ENCODE data around the gene BICRA. TPM values are rescaled to one million over a fixed set of nuclear protein-coding genes. Genes with fewer than 3 reads are reported as not detected.

Gene BICRA
- total and polyA plus RNA-seq, 2 of the 4 experiments (the other 2 are of a cell fraction): 1.8 to 3.5 TPM

- CTCF ChIA-PET: interaction anchor here (0.6 to 1.7 kb wide), 2 partner anchors 12 to 261 kb away, joined by 3 to 6 read pairs; no protein-coding TSS in a partner anchor
- H3K23ac ChIP-seq (ENCODE audit: low read depth, low read length): no peak overlapping the region
- no peak for TF ChIP-seq CHD1 (IDR thresholded peaks at IDR 0.05; ENCODE audit: low read depth, low read length)
- peak; percentile 99 for TF ChIP-seq CTCF (conservative IDR thresholded peaks at IDR 0.05; ENCODE audit: low read depth, low read length)
- peak; percentile 97 for TF ChIP-seq SMC3 (IDR thresholded peaks at IDR 0.05; ENCODE audit: low read depth, low read length)
- TF ChIP-seq, protein P1, sequence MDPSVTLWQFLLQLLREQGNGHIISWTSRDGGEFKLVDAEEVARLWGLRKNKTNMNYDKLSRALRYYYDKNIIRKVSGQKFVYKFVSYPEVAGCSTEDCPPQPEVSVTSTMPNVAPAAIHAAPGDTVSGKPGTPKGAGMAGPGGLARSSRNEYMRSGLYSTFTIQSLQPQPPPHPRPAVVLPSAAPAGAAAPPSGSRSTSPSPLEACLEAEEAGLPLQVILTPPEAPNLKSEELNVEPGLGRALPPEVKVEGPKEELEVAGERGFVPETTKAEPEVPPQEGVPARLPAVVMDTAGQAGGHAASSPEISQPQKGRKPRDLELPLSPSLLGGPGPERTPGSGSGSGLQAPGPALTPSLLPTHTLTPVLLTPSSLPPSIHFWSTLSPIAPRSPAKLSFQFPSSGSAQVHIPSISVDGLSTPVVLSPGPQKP (IDR thresholded peaks at IDR 0.05; ENCODE audit: borderline replicate concordance, low read depth, low read length): no peak
- peak; percentile 78 for TF ChIP-seq MAZ (IDR thresholded peaks at IDR 0.05; ENCODE audit: borderline replicate concordance, low read depth, low read length)
- TF ChIP-seq RFX5 (IDR thresholded peaks at IDR 0.05; ENCODE audit: low read depth, low read length): no peak
- TF ChIP-seq MXI1 (IDR thresholded peaks at IDR 0.05; ENCODE audit: borderline replicate concordance, low read depth, low read length): no peak
- TF ChIP-seq POLR2A (IDR thresholded peaks at IDR 0.05; ENCODE audit: low read depth, low read length): 0 out of 2 replicates have a peak, but pooled peaks have one; percentile 48
- no peak for TF ChIP-seq NFE2L2 (IDR thresholded peaks at IDR 0.05; ENCODE audit: low read depth, low read length)
- no peak for TF ChIP-seq USF2 (IDR thresholded peaks at IDR 0.05; ENCODE audit: low read depth, low read length)
- peak; percentile 55; the same call in 1 of the 2 replicates for TF ChIP-seq BHLHE40 (IDR thresholded peaks at IDR 0.05; ENCODE audit: low read depth, low read length)
- peak; percentile 100 for TF ChIP-seq RAD21 (IDR thresholded peaks at IDR 0.05; ENCODE audit: low read length)
- TF ChIP-seq MAFK (IDR thresholded peaks at IDR 0.05; ENCODE audit: low read depth, low read length): no peak
Measured at GRCh38 chr19:47697863-47698609, 89.1 kb downstream of the BICRA start.

More at GRCh38 chr19:47697863-47698609, 89.1 kb downstream of the BICRA start:
- H3K79me1 ChIP-seq (ENCODE audit: low read depth in 1 of 2, low read length in 2 of 2): peaks cover 0 to 27% of the 10 kb centered on the region in 2 experiments; a peak in 2 of 4 replicates
- H2AFZ ChIP-seq (replicated peaks; ENCODE audit: low read length, poor library complexity): peak overlapping the region; percentile 80
- H3K36me3 ChIP-seq (ENCODE audit: control insufficient read depth, insufficient read depth, low read length): peaks cover 46% of the 10 kb centered on the region
- no peak overlapping the region for H4K5ac ChIP-seq (ENCODE audit: low read depth, low read length)
- peak; percentile 97 for ATAC-seq (ENCODE audit: low read depth)
- no peak overlapping the region for H3K56ac ChIP-seq (ENCODE audit: extremely low read depth, insufficient read depth, low read length)
- H3K4me1 ChIP-seq (ENCODE audit: control insufficient read depth, insufficient read depth, low read length): no peaks in the 10 kb centered on the region
- POLR2A ChIA-PET (ENCODE audit: unreplicated experiment): interaction anchor here (0.6 kb wide), 1 partner anchor 182 kb away, joined by 3 read pairs; no protein-coding TSS in a partner anchor
- H4K20me1 ChIP-seq (ENCODE audit: insufficient read depth, low read length): peaks cover 34% of the 10 kb centered on the region
- no peak overlapping the region; the same call in 1 of the 2 replicates for H2BK20ac ChIP-seq (ENCODE audit: low read depth, low read length)
- H2BK120ac ChIP-seq (ENCODE audit: low read depth, low read length): 0 out of 2 replicates have a peak overlapping the region, but pooled peaks have one; percentile 14
- H4K91ac ChIP-seq (ENCODE audit: insufficient read depth, low read depth, low read length): no peak overlapping the region; the same call in 1 of the 2 replicates
- H3K4me3 ChIP-seq (ENCODE audit: insufficient read depth, low read depth, low read length): no peak overlapping the region
- H2AK5ac ChIP-seq (ENCODE audit: low read depth, low read length): peak overlapping the region; percentile 75; the same call in 1 of the 2 replicates
- no peak overlapping the region for H3K4me2 ChIP-seq (ENCODE audit: low read depth, low read length)
- H3K27me3 ChIP-seq (ENCODE audit: control insufficient read depth, insufficient read depth, low read length): no peaks in the 10 kb centered on the region
- dilution Hi-C loops (cut with HindIII; ENCODE audit: low sequenced_read_pairs, unreplicated experiment) (no loop called here), intact Hi-C loops (cut with micrococcal nuclease) (loop anchor here (1.0 to 5.0 kb wide), 6 partner anchors 89 to 391 kb away; partner anchors contain the start of genes BICRA, C5AR1, KPTN and NAPA), in situ Hi-C loops (cut with MboI; ENCODE audit: low sequenced_read_pairs) (no loop called here)
- 0 out of 2 replicates have a peak, but pooled peaks cover under 1% of the 10 kb centered on the region for H3K9me1 ChIP-seq (ENCODE audit: insufficient read depth, low read length)
- no peaks in the 10 kb centered on the region for H3K9me3 ChIP-seq (ENCODE audit: control insufficient read depth, insufficient read depth, low read length)
- peak overlapping the region; percentile 22 for H2AK9ac ChIP-seq (replicated peaks; ENCODE audit: low read depth, low read length, poor library complexity)
- H3K14ac ChIP-seq (replicated peaks; ENCODE audit: low read depth, low read length): 0 out of 2 replicates have a peak overlapping the region, but pooled peaks have one; percentile 29
- peak overlapping the region; percentile 16 for H2BK5ac ChIP-seq (ENCODE audit: low read depth, low read length, poor library complexity, severe bottlenecking)
- H3K4ac ChIP-seq (ENCODE audit: low read depth, low read length): peak overlapping the region; percentile 86
- H2BK15ac ChIP-seq (ENCODE audit: low read depth, low read length): no peak overlapping the region
- DNase-seq: peak; percentile 76
- H3K27ac ChIP-seq (ENCODE audit: insufficient read depth, low read length): no peak overlapping the region
- H3K9ac ChIP-seq (ENCODE audit: low read depth, low read length): no peak overlapping the region
- H4K8ac ChIP-seq (ENCODE audit: low read depth in 2 of 2, low read length in 2 of 2): peak overlapping the region in 1 of 2 experiments; percentile 27; a peak in 1 of 4 replicates
- no TSS peak for BruUV-seq (replicated peaks)
- no peak overlapping the region for H3K18ac ChIP-seq (ENCODE audit: low read depth, low read length)
- WGBS, 2 experiments (ENCODE audit: extremely low coverage in 2 of 2, insufficient read length in 1 of 2): 45% methylated on average over 8 of the region's 21 CpGs; no CpG with 5 or more reads in 1 of the 2 experiments
